Superior temporal gyrus (tissue), 1 donor: ENCODE measurements around the gene SLIT3.
A peak's percentile ranks its signal among the peaks of the same experiment; 100 is the strongest.

ENCODE experiments used
- DNase-seq: peaks from one replicate; pipeline ENCODE4 v3.0.0-alpha.2; 2016; ENCODE audit errors: extremely low spot score

The SLIT3 gene

GRCh38 chr5:168929656-168930055 lies 371.3 kb downstream of the SLIT3 start:
- DNase-seq = no peak

- peak; percentile 44 for DNase-seq
These were observed 375.8 kb downstream of the SLIT3 start for GRCh38 chr5:168925160-168925559.

GRCh38 chr5:168921147-168921866 lies 379.6 kb downstream of the SLIT3 start:
- no peak for DNase-seq

DNA sequence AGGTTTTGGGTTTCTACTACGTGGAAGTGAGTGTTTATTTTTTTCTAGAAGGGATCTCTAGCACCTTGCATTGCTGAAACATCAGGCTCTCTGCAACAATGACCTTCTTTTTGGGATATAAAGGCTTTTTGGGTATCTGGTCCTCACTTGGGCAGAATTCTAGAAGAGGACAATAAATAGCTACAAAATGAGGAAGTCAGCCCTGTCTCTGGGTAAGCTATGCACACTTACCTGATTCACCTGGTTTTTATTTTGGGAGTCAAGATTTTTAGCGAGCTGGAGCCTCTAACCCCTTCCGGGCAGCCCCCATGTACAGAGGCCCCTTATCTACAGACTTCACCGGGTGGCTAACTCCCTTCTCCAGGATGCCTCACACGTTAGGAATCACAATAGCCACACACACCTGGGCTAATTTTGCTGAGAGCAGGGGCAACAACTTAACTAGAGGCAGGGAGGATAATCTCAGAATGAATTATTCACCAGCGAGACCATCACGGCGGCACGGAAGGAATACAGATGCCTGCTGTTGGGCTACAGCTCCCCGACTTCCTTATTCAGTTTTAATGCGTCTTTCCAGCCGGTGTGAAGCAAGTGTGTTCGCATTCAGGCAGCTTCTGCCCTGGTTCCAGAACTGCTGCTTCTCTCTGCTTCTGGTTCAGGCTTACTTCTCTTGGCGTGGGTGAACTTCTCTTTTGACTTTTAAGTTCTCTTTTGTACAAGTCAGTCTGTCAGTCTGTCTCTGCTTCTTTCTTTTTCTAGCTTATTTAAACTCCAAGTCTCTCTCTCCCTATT lies 380.7 kb downstream of the SLIT3 start:
- DNase-seq = no peak

- DNase-seq = no peak
These were observed 382.9 kb downstream of the SLIT3 start for GRCh38 chr5:168917947-168918600.

DNA sequence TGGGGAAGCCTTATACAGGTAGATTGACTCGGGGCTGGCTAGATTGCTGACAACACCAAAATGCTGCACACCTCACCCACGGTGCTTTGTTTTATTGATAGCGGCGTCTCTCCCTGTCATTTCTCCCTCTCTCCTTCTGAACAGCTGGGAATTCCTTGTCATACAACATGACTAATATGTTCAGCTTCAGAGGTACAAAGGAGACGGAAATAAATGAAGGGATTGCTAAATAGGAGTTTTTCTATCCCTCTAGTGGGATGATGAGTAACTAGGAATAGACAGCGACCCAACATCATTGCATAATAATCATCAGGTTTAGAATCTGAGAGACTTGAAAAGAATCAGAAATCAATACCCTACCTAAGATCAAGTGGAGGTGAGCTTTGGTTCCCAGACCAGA lies 384.1 kb downstream of the SLIT3 start:
- no peak for DNase-seq

GRCh38 chr5:168916266-168916665 lies 384.7 kb downstream of the SLIT3 start:
- DNase-seq = no peak

DNA sequence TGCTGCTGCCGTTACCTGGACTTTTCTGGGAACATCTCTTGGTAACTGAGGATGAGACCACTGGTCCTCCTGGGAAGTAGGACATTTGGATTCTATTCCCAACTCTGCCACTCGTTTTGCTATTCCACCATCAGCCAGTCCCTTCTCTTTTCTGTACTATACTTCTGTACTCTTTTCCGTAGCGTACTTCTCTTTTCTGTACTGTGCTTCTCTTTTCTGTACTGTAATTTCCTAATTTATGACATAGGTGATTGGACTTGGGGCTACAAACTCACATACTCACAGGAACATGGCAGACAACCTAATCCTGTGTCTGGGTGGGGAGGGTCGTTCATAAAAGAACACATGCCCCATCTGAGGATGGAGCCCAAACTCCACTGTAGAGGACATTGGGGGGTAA lies 386.4 kb downstream of the SLIT3 start:
- no peak for DNase-seq

- no peak for DNase-seq
These were observed 390.1 kb downstream of the SLIT3 start for GRCh38 chr5:168910874-168911273.

GRCh38 chr5:168908207-168908606 lies 392.7 kb downstream of the SLIT3 start:
- DNase-seq = no peak

DNA sequence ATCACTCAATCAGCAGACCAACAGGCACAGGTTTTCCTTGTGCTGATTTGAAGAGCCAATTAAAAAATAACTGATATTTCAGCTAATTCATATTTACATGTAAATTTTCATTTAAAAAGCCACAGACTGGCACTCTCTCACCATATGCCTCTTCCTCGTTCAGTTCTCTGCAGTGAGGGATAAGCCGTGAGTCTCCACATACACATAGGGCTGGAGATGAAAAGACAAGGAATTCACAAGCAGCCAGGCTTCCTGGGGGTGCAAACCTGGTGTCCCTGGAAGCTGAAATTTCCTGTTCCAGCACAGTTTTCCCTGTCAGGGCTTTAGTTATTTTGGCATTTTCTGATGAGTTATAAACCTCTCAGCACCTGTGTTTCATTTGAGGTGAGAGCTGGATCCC lies 397.9 kb downstream of the SLIT3 start:
- no peak for DNase-seq

- no peak for DNase-seq
These were observed 401.3 kb downstream of the SLIT3 start for GRCh38 chr5:168899673-168900072.

DNA sequence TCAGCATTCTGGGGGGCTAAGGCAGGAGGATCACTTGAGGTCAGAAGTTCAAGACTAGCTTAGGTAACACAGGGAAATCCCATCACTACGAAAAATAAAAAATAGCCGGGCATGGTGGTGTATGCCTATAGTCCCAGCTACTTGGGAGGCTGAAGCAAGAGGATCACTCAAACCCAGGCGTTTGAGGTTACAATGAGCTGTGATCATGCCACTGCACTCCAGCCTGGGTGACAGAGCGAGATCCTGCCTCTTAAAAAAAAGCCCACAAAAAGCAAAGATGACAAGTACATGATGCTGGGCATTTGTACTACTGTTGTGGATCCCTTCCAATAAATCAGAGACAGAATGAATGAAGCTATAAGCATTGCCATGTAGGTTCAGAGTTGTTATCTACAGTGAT lies 401.7 kb downstream of the SLIT3 start:
- no peak for DNase-seq

- DNase-seq = no peak
These were observed 402.6 kb downstream of the SLIT3 start for GRCh38 chr5:168898247-168898911.

DNA sequence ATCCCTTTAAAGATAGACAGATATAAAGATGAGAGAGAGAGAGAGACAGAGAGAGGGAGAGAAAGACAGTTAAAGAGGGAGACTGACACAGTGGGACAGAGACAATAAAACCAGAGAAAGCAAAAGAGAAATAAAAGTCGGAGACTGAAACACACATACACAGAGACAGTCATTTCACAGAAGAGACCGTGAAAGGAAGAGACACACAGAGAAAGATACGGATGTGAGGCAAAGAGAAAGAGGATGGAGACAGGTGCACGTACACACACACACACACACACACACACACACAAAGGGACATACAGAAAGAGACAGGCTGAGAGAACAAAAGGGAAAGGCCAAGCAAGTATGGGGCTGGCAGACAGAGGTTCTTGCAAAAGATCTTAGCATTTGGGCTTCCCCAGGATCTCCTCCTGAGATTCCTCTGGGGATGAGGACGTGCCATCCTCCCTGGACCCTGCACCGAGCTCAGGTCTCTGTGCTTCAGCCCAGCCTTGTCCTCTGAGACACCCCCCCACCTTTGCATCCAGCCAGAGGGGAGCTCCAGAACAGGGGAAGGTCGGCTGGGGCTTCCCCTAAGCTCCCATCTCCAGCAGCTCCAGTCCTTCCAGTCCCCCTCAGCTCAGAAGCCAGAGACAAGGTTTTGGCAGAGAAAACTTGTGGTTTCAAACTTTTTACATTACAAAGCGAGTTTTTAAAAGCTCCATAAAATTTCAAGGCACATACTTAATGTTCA lies 403.4 kb downstream of the SLIT3 start:
- no peak for DNase-seq

GRCh38 chr5:168895295-168896071 lies 405.5 kb downstream of the SLIT3 start:
- no peak for DNase-seq

DNA sequence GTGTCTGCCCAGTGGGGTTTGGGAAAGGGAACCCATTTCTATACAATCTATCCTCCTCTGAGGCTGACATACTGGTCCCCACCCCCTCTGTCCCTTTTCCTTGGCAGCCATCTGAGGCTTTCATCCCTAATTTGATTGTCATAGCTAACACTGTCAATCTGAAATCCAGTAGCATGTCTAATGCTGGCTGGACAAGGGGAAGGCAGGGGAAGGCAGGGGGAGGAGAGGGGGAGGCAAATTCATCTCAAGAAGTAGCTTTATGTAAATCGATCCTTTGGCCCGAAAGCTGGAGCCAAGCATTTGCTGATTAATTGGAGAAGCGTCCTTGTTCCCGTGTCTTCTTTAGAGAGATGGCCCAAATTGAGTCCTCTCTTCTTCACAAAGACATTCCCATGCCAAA lies 407.7 kb downstream of the SLIT3 start:
- no peak for DNase-seq

DNA sequence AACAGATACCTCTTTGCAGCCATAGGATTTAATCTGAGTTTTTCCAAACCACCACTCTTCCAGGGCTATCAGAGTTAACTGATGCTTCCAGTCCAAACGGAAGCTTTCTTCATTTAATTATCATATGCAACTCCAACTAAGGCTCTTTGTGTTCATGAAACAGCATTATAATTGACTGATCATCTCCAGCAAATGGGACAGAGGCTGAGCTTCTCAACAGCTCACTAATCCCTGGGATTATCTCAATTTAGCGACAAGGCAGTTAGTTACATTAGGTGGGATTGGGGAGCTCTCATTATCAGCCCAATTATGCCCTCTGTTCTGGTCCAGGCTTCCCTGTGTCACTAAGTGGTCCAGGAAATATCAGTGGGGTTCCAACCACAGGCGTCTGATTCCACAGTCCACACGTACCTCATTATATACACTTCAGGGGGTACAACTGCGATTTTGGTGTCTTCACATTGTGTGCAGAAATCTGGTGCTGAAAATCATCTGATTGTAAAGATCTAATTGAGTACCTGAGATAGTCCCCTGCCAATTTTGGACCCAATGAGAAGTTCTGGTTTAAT lies 408.2 kb downstream of the SLIT3 start:
- DNase-seq = no peak

DNA sequence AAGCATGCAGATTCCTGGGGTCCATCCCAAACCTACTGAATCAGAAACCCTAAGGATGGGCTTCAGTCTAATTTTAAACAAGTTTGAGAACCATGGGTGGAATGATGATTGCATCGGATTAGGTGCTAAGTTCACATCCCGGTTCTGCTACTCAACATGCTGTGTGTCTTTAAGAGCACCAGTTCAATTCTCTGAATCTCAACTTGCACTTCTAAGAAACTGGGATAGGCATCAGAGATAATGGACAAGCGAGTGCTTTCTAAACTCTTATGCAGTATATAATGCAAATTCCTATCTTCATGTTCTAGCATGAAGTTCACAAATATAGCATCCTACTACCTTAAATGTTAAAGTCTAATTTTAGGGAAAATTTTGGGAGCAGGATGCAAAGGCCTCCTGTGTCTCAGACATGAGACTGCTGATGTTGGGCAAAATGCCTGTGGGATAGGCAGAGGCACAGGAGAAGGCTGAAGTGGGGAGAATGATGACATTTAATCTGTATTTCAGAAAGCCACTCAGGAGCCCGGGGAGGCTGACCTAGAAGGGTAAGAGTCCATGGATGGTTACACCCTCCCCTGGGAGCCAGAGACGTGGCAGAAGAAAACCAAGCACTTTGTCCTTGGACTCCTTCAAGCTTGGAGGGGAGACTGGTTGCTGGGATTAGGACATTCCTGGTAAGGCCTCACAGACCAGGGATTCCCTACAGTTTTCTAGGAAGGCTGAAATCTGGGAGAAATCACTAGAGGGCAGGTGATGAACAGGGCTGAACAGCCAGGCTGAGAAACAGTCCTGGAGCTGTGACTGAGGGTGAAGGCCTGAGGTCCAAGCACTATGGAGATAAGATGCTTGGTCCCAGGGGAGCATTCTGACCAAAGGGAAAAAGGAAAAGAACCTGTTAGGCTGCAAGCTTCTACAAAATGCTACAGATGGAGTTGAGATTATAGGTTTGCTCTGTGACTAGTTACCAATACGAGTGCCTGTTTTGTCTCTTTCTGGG lies 409.8 kb downstream of the SLIT3 start:
- DNase-seq = no peak
